HG03442 (cell line): Measurements from ENCODE around the gene SIRPA.
"Not testable (repeated sequence)": the region's sequence is repeated elsewhere in the genome, so short reads cannot be mapped to it uniquely, and the experiment has no call there.

Experiments used
- ATAC-seq: cut with Tn5 transposase; IDR thresholded peaks from one replicate; pipeline ENCODE4 v1.9.1; 2021; ENCODE audit warnings: mild to moderate bottlenecking, moderate library complexity; ENCODE audit not compliant: unreplicated experiment

Gene SIRPA

DNA sequence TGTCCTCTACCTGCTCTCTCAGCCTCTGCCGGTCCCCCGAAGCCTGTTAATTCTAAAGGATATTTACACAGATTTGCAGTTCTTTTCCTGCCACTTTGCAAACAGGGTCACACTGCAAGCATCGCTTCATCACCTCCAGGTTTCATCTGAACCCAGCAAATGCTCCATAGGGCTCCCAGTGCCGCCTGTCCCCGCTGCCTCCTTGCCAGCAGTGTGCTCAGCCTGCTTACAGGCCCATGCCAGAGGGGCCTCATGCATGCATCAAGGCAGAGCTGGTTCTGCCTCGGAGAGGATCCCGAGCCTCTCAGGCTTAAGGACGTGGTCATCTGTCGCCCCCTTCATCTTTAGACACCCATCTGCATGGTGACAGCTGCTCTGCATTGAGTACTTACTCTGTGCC is 10.5 kb downstream of the SIRPA start:
- no peak for ATAC-seq

DNA sequence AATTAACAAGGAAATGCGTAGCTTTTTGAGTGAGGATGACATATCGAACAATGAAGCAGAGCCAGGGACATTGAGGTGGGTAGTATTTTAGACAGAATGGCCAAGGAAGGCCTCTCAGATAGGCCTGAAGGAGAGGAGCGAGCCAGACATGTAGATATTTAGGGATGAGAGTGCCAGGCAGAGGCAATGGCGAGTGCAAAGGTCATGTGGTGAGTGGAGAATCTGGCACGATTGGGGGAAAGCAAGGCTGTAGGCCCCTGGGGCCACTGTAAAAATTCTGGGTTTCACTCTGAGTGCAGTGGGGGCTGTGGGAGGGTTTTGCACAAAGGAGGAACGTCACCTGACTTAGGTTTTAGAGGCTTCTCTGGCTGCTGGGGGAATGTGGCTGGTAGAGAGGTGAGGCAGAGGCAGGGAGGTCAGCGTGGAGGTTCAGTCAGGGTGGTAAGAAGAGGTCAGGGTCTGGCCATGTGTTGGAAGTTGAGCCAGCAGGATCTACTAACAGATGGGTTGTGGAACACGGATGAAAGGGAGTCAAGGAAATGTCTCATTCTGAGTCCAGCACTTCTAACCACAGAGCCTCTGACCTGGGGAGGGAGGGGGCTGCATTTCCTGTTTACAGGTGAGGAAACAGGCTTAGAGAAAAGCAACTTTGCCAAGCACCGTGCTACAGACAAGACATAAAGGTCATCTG is 11.3 kb downstream of the SIRPA start:
- no peak for ATAC-seq

DNA sequence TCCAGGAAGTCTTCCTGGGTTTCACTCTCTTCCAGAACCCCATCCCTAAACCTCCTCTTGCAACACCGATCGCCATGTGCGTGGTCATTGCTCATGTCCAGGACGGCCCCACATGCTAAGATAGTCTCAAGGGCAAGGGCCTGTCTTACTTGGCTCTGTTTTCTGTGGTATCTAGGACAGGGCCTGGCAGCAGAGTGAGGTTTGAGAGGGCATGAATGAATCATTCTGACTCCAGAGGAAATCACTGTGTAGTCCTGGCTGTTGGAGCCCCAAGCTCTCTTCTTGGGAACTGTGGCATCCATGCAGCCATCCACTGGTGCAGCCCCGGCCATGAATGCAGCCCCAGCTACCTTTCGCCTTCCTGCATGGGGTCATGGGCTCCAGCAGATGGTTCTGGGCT is 12.4 kb downstream of the SIRPA start:
- no peak for ATAC-seq

DNA sequence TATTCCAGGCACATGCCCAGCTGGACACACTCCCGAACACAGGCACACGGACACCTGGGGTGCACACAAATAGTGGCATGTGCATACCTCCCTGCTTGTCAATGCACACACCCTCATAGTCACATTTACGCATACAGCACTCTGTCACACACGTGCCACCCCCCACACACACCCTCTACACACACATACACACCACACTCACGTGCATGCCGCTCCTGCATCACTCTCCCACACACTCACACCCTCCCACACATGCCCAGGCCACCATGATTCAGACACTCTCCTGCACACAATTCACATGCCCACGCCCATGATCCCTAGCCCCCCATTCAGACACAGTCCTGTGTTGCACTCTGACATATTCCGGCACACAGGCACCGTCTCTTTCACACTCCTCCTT is 13.0 kb downstream of the SIRPA start:
- no peak for ATAC-seq

DNA sequence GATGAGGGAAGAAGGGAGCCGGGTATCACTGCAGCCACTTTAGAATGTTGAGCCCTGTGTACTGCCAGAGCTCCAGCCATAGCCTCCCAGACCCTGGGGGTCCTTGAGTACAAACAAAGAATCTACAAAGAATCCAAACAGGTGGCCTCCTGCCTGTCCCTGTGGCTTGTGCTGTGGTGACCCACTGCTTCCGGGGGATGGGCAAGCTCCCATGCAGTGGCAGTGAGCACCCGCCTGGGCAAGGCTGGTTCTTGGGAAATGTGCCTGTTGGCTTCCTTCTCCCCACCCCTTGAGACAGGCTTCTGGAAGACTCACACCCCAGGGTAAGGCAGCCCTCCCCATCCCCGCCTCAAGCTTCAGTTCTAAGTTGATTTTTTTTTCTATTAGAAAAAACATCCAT is 13.9 kb downstream of the SIRPA start:
- no peak for ATAC-seq

DNA sequence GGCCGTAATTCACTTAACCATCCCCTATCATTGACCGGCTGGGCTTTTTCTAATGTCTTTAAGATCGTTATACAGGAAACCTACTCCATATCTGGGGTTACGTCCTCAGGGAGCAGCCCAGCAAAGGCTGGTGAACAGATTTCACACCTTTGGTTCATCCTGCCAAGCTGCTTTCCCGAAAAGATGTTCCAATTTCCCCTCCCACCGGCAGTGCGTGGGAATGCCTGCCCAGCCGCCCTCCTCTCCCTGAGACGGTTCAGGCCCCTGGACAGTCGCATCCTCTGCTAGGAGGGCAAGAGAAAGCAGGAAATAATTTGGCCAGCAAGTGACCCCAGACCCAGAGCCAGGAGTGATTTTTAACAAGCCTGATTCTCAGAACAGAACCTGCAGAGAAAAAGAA is 16.3 kb downstream of the SIRPA start:
- ATAC-seq = no peak

DNA sequence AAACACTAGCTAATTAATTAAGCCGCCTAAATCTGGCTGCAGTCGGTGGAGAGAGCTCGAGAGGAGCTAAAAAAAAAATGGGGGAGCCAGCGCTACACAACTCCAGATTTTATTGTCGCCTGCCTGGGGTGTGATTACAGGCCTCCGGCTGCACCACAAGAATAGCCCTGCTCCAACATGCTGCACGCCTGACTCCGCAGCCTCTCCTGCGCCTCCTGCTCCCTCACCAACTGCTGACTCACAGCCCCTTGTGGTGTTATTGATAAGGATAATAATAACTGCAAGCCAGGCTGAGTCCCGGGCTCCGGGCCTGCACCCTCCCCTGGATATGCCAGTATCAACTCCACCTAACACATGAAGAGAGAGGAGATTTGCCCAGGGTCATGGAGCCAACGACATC is 16.8 kb downstream of the SIRPA start:
- ATAC-seq = no peak

DNA sequence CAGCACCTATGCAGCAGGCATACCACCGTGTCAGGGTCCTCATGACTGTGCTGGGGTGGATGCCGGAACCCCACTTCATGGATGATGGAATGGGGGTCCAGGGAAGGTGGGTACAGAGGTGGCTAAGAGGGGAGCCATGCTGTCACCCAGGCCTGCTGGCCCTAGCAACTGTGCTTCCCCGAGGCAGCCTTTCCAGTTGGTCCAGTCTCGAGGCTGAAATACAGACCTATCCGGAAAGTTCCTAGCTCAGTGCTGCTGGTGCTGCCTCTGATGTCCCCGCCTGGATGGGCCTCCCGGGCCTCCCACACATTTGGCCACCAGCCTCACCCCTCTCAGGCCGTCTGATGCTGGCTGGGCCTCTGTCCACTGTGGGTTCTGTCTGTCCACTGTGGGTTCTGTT is 17.4 kb downstream of the SIRPA start:
- no peak for ATAC-seq

DNA sequence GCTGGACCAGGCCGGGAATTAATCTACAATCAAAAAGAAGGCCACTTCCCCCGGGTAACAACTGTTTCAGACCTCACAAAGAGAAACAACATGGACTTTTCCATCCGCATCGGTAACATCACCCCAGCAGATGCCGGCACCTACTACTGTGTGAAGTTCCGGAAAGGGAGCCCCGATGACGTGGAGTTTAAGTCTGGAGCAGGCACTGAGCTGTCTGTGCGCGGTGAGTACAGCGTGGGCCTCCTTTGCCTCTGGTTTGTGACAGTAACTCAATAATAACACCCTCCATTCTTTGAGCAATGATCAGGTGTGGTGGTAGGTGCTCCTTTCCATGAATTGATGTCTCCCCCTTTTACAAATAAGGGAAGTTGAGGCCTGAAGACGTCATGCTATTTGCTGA is 20.0 kb downstream of the SIRPA start:
- not testable (repeated sequence) for ATAC-seq

DNA sequence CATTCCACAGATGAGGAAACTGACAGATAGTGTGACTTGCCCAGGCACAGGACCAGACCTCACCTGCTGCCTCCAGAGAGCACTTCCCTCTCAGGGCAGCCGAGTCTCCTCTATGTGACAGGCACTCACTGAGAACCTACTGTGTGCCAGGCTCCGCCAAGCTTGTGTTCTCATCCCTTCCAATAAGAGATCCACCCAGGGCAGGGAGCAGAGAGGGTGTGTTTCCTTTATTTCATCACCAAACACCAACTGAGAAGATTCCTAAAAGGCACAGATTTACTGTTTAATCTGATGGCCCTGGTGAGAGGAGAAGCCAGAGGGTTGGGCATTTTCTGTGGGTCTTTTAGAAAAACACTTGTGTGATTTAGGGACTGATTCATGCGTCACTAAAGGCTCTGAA is 20.5 kb downstream of the SIRPA start:
- no peak for ATAC-seq

DNA sequence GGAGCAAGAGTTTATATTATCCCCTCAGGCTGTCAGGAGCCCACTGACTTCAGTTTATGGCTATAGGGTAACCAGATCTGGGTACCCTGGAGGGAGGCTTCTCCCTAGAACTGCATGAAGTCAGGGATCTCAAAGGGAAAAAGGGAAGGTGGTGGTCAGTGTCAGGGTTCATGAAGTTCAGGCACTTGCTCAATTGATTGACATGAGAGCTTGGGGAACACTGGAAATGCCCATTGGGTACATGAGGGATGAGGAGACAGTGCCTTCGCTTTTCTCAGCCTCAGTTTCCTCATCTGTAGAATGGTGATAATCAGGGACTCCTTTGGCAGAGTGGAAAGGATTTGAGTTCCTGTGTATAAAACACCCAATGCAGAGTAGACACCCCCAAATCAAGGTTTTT is 22.6 kb downstream of the SIRPA start:
- no peak for ATAC-seq

DNA sequence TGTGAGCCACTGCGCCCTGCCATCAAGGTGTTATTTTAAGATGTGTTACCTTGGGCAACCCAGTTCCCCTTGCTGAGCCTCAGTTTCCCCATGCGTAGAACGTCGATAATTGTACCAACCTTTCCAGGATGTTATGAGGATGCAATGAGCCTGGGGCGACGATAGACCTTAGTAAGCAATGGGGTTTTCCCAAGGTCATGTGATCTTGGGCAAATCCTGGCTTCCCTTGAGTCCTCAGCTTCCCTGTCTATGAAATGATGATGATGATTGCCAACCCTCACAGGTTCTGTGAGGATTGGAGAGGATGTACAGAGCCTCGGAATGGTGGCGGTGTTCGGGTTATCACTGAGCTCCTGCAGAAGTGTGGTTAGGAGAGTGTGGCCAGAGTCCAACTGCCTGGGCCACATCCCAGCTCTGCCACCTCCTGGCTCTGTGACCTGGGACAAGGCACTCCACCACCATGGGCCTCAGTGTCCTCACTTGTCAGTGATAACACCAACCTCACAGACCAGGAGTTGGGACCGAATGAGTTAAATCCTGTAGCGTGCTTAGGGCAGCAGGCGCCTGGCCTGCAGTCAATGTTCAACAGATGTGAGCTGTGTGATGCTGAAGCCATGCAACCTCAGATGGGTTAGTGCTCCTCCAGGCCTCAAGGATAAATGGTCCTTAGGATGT is 23.4 kb downstream of the SIRPA start:
- ATAC-seq = no peak

DNA sequence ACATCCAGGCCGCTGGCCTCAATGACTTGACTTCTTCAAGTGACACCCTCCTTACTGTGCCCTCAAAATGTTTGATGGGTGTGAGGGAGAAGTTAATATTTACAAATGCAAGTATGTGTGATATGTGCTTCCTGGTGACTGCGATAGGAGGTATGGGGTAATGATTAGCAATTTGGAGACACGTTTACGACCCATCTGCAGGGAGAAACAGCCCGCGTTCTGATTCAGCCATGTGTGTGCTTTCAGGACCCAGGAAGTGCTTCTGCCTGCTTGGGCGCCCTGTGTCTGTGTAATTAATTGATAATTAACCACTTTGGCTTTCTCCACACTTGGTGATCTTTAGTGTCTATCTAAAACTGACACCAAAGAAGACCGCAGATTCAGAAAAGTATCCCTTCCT is 25.0 kb downstream of the SIRPA start:
- no peak for ATAC-seq

DNA sequence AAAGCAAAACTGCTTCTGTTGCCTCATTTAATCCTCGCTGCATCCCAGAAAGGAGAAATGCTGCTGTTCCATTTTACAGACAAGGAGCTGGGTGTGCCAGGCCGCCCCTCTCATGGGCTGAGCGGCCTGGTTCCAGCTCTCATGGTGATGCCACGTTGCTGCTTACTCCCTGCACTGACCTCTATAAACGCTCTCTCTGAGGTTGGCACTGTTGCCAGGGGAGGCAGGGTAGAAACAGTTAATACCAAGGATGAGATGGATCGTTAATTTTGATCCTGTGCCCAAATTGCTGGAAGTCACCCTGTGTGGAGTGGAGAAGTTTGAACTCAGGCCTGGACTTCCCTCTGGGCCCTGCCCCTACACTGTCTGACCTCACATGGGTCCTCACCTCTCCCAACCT is 25.6 kb downstream of the SIRPA start:
- no peak for ATAC-seq

DNA sequence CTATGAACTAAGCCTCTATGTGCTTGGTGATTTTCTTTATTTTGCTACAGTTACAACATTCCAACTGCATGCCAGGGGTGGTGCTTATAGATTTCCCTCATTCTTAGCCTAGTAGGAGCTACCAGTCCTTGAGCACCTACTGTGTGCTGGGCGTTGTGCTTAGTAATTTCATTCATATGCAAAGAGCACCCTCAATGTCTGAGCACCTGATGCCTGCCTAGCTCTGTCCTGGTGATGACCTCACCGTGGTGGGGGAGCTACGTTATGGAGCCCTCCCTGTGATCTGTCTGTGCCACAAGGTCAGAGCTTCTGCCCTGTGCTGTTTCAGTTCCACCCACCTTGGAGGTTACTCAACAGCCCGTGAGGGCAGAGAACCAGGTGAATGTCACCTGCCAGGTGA is 26.8 kb downstream of the SIRPA start:
- not testable (repeated sequence) for ATAC-seq

DNA sequence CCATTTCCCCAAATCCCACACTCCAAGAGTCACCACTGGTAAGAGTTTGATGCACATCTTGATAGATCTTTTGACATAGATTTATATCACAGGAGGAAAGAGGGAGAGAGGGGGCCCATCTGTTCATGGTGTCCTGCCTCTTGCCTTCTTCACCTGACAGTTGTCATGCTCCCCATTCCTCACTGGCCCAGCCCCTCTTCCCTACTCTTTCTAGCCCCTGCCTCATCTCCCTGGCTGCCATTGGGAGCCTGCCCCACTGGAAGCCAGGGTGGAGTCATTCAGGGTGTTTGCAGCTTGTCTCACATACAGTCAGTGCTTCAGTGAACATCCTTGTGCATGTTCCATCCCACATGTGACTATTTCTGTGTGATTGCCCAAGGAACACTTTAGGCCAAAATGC is 27.6 kb downstream of the SIRPA start:
- ATAC-seq = no peak

DNA sequence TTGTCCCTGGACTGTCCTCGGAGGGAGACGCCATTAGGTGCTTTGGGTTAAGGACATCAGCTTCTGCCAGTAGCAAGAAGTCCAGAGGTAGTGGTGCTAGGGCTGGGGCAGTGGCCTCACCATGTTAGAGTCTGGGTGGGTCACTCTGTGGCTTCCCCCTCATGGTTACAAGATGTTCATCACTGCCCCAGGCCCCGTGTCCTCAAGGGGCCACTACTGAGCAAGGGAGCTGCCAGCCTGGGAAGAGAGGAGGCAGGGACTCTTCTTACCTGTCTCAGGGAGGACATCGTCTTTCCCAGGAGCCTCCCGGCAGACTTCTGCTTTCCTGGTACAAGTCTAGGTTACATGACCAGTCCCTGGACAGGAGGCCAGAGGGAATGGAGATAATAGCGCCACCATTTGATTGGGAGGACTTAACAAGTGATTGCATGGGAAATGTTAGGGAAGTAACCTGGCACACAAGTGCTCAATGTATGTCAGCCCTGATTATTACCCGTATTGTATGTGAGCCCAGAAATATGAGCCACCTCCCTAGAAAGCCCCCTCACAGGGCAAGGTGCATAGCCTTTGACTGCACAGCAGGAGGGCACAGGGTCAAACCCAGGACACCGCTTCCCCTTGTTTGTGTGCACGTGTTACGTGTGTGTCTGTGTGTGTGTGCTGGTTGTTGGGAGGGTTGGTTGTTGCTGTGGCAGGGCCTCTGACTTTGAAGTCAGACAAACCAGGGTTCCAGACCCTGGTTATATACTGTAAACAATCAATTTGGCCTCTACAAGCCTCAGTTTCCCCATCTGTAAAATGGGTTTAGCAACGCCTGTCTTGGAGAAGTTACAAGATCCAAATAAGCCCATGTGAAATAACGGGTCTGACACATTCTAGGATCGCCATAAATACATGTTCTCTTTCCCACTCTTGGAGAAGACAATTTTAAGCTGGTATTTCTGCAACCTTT is 30.0 kb downstream of the SIRPA start:
- no peak for ATAC-seq

DNA sequence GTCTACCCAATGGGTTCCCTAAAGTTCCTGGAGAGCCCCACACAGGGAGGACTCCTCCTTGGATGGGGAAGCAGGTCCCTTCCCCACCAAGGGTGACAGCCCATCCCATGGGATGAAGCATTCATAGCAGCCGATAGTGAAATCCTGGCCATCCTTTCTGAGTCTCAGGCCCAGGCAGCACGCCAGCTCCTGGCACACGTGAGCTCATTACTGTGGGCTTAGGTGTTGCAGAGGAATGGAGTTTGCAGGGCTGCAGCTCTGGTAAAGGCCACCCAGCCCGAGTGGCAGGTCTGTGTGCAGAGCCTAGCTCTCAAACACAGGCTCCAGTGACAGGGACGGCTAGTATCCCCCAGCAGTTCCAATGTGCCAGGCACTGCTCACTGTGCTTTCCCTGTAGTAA is 31.0 kb downstream of the SIRPA start:
- no peak for ATAC-seq

DNA sequence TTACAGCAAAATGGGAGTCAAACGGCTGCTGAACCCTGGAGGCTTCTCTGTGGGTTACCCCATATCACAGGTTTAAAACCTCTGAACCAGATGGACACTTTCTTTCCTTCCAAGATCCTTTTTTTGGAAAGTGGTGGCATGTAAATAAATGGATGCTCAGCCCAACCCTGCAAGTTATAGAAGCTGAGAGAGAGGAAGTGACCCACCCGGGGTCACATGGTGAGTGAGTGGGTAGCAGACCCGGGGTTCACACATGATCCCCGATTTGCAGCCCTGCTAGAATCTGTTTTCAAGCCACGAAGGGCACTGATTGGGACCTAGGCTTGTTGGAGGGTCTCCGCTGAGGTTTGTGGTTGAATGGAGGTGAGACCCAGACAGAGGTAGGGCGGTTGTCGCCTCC is 32.0 kb downstream of the SIRPA start:
- ATAC-seq = no peak

DNA sequence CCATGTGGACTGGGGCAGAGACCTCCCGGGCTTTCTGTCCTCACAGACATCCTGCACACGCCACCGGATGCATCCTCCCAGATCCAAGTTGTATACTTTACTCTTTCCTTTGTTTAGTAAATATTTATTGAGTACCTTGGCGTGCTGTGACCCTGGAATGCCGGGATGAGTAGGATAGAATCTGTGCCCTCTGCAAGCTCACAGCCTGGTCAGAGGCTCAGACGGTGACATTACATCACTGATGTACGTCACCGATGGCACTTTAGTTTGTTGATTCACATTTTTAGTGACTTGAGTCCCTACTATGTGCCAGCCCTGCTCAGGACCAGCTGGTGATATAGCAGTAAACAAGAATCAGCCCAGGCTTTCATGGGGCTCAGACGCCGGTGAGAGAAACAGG is 32.9 kb downstream of the SIRPA start:
- no peak for ATAC-seq

DNA sequence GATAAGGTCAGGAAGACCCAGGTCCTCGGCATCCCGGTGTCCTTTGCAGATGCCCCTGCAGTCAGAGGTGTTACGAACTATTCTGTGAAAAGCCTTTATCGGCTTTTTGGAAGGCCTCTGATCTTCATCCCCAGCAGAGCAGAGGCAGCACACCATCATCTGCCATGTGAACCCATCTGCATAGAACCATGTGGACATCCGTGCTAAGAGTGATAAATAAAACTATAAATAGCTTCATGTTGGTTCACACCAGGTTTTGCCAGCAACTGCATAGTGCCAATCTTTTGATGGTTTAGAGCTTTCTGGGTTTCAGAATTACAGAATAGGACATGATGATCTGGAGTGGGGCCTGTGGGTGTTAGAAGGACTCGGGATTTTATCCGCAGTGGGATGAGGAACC is 33.6 kb downstream of the SIRPA start:
- no peak for ATAC-seq

DNA sequence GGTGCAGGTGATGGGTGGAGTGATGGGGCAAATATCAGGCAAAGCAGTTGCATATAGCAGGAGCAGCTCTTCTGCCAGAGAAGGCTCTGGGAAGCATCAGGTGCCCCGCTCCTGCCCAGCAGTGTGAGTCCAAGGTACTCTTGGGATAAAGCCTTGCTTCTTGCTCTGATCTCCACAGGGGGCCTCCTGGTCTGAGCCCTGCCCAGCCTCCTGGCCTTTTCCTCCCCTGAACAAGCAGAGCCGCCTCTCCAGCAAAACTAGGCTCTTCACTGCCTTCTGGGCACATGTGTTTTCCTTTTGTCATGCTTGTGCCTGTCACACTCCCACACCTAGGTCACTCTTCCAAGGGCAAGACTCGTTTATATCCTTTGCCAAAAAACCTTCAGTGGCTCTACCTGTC is 34.3 kb downstream of the SIRPA start:
- ATAC-seq = no peak
